GM18526 (cell line): ENCODE data around the gene FAT4.

ENCODE experiments used
- POLR2A ChIP-seq: IDR thresholded peaks from 3 replicates; pipeline ENCODE4 v1.6.1; 2011; ENCODE audit not compliant: insufficient read length; ENCODE audit errors: extremely low read depth

Gene FAT4

DNA sequence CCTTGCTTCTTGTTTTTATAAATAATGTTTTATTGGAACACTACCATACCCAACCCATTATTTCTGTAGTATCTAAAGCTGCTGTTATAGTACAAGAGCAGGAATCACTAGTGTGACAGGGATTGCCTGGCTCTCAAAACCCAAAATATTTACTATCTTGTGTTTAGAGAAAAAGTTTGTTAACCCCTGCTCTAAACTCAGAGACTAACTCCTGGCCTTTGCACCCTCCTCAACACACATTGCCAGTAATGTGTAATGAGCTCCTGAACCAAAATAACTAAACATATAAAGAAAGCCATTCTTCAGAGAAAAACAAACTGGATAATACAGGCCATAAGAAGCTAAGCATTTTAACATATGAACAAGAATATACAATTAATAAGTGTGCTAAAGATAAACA lies 8.2 kb upstream of the FAT4 start:
- no peak for TF ChIP-seq POLR2A

DNA sequence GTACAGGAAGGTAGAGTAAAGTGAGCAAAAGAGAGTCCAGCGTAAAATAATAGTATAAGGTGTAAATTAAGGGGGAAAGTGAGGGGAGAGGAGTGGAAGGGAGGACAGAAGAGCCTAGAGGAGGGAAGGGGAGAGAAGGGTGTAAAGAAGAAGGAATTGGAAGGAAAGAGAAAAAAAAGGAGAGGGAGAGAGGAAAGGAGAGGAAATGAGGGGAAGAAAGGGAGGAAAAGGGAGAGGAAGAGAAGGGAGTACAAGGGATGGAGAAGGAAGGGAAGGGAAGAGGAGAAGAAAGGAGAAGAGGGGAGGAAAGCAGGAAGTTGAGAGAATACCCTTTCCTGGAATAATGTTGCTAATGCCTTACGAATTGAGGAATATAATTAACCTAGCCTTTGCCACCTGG lies 3.3 kb upstream of the FAT4 start:
- no peak for TF ChIP-seq POLR2A

DNA sequence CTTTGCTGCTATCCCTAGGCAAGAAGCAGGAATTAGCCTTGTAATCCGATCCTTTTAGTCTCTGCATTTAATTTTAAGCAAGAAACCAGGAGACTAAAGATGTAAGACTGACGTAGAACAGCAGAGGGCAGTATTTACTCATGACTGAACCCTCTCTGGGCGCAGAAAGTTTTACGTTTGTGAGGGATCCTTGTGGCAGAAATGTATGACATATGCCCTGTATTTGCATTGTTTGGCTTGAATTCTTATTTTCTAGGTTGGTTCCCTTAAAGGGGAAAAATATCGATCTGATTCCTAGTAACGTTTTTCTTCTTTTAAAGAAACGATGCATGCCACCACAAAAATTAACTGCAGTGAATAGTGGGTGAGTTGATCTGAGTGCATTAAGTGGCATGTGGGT lies 1.3 kb upstream of the FAT4 start:
- no peak for TF ChIP-seq POLR2A

DNA sequence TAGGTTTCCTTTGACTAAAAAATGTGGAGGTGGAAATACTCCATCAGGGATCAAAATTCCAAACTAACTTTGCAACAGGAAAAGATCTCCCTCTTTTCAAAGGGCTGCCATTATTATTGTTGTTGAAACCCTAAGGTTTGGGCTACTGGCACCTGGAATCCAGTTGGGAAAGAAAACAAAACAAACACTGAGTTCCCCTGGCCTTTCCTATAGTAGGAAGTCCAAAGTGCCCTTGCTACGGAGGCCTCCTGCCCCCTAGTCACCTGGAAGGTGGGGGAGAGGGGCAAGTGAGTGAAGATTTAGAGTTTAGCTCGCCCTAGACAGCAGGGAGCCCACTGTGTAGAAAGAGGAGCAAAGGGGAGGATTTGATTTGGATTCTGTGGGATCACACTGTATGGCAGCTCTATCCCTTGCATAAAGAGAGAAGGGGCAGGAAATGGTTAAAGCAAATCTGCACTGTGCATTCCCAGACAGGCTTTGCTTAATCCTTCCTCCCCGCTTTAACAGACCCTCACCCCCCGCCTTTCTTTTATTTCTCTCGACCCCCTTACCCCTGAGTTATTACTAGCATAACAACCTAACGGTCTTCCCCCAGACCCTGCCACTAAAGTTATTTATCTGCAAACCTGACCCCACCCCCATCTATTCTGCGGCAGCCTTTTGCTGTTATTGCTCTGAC lies 627 bp upstream of the FAT4 start:
- no peak for TF ChIP-seq POLR2A

DNA sequence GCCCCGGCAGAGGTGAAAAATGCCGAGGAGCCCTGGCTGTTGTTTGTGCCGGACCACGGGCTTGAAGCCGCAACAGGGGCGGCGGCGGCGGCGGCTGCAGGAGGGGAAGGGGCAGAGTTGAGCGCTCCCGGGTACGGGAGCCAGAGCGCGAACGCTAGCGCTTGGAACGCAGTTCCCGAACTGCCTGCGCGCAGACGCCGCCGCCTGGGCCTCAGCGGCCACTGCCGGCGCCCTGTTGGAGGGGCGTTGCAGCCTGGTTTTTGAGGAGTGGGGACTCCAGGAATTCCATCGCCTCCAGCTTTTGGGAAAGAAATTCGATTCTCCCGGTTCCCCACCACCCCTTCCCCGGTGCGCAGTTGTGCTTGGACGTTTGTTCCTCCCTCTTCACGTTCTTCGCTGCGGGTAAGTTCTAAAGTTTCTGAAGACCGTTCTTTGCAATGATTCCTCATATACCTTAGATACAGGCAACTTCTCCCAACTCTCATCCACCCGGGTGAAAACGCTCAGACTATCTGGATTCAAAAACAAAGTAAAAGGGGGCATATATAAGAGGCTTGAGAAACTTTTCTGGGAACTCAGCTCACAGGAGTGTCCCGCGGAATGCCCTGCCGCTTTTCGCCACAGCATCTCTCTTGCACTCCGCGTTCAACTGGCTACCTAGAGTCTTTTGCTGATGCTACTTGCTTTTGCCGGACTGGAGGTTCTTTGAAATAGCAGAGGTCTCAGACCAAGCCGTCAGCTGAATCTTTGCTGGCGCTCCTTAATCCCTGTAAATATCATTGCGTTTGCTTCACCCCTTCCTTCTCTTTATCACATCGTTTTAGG lies 1.0 kb downstream of the FAT4 start:
- TF ChIP-seq POLR2A, result no peak

DNA sequence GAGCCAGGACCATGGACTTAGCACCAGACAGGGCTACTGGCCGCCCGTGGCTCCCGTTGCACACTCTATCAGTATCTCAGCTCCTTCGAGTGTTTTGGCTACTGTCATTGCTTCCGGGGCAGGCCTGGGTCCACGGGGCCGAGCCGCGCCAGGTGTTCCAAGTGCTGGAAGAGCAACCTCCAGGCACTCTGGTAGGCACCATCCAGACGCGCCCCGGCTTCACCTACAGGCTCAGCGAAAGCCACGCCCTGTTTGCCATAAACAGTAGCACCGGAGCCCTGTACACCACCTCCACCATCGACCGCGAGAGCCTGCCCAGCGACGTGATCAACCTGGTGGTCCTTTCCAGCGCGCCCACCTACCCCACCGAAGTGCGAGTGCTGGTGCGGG lies 1.6 kb downstream of the FAT4 start:
- no peak for TF ChIP-seq POLR2A

DNA sequence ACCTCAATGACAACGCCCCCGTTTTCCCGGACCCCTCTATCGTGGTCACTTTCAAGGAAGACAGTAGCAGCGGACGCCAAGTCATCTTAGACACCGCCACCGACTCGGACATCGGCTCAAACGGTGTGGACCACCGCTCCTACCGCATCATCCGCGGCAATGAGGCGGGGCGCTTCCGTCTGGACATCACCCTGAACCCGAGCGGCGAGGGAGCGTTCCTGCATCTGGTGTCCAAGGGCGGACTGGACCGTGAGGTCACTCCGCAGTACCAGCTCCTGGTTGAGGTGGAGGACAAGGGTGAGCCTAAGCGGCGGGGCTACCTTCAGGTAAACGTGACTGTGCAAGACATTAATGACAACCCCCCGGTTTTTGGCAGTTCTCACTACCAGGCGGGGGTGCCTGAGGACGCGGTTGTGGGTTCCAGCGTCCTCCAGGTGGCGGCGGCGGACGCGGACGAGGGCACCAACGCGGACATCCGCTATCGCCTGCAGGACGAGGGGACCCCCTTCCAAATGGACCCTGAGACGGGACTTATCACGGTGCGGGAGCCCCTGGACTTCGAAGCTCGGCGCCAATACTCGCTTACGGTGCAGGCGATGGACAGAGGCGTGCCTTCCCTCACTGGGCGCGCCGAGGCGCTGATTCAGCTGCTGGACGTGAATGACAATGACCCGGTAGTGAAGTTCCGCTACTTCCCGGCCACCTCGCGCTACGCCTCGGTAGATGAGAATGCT lies 2.2 kb downstream of the FAT4 start:
- no peak for TF ChIP-seq POLR2A

DNA sequence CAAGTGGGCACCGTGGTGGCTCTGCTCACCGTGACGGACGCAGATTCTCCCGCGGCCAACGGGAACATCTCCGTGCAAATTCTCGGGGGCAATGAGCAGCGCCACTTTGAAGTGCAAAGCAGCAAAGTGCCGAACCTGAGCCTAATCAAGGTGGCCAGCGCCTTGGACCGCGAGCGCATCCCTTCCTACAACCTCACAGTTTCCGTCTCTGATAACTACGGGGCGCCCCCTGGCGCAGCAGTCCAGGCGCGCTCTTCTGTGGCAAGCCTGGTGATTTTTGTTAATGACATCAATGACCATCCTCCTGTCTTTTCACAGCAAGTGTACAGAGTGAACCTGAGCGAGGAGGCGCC lies 2.7 kb downstream of the FAT4 start:
- TF ChIP-seq POLR2A, result no peak

DNA sequence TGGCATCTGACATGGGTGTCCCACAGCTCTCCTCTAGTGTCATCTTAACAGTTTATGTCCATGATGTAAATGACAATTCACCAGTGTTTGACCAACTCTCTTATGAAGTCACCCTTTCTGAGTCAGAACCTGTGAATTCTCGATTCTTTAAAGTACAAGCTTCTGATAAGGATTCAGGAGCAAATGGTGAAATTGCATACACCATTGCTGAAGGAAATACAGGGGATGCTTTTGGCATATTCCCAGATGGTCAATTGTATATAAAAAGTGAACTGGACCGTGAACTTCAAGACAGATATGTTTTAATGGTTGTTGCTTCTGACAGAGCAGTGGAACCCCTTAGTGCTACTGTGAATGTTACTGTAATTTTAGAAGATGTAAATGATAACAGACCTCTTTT lies 4.6 kb downstream of the FAT4 start:
- no peak for TF ChIP-seq POLR2A

DNA sequence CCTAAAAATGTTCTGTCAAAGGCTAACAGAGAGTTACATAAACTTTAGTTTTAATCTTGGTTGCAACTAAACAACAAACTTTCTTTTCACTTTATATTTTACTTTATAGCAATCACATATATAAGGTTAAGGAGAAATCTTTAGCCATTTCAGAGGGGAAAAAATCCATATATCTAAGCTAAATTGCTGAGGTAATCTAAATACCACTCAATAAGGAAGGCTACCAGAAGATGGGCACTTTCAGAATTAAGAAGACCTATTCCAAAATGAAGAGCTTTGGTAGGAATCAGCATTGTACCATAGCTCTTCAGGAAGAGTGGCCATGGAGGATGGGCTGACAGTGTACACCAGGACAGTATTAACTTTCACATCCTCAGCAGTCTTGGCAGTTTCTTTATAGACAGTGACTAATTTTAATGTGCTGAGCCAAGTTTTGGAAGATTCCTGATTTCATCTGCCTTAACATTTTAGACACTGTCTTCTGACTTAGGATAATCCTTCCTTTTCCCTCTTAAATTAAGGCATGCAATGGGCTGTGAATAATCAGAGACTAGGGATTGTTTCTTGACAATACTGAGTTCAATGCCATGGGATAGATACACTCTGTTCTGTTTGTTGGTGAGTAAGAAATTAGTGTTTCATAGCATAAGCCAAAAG lies 7.1 kb downstream of the FAT4 start:
- no peak for TF ChIP-seq POLR2A

DNA sequence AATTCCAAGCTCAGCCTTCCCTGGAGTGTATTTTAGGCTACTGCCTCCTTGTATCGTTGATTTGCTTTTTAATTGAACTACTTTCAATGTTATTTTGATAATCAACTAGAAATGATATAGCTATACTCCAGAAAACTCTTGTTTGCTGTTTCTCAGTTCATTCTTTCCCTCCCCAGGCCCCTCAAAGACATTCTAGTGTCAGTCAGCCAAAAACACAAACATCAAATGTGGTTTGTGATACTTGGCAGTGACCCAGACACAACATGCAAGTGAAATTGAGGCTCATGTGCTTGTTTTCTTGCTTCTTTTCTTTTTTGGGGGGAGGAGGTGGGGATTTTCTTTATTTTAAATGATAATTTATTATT lies 7.6 kb downstream of the FAT4 start:
- TF ChIP-seq POLR2A, result no peak

DNA sequence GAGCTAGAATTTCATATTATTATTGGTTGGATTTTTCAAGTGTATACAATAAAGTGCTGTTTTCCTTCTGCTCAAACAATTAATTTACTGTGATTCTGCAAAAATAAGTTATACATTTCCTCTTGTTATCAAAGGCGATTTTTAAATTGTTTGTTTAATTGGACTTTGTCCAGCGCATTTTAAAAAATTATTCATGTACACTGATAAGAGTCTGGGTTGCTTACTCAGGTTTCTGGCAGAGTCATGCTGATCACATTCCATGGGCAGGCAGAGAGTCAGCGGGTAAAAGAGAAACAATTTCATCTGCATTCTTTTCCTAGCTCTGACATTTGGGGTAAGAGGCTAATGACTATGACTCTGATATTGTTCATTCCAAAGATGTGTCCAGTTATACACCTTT lies 8.9 kb downstream of the FAT4 start:
- no peak for TF ChIP-seq POLR2A

DNA sequence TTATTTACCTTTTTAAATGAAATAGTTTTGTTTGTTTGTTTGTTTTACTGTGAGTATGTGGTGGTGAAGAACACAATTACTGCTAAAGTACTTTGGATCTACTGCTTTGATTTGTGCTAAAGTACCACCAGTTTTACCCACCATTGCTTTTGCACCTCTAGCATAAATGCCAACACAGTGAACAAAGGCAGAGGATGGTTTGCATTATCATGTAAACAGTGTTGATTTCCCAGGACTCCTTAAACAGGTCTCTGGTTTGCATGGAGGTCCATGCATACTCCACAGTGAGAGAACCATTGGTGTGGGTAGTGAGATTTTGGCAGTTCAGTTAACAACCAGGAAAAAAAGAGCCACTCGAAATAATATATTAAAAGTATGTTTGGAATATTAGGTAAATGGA lies 11.0 kb downstream of the FAT4 start:
- TF ChIP-seq POLR2A, result no peak

DNA sequence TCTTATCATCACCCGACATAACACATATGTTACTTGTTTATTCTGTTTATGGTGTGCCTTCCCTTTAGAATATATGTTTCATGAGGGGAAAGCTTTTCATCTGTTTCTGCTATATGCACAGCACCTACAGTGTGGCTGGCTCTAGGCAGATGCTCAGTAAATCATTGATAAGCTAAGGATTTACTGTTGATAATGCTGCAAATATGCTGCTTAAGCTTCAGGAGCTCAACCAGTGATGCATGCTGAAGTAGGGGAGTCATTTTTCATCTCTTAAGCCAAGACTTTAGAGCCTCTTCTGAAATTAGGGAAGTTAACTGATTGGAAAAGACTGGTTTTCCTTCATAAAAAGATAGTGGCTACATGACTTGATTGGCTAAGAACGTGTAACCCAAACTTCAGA lies 16.4 kb downstream of the FAT4 start:
- no peak for TF ChIP-seq POLR2A

DNA sequence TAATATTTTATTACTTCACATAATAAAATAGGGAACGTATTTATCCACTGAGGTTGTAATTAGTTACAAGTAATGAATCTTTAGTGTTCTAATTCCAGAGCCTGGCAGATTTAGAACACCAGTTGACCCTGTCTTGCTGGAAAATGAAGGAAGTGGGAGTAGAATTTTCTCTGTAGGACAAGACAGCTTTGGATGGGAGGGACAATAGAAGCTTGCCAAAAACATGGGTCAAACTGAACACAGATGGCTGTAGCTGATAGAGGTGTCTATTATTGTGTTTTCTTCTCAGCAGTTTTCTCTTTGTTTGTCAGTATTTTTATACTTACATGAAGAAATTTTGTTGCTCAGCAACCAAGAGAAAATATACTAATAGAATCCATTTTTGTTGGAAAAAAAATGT lies 20.2 kb downstream of the FAT4 start:
- no peak for TF ChIP-seq POLR2A

DNA sequence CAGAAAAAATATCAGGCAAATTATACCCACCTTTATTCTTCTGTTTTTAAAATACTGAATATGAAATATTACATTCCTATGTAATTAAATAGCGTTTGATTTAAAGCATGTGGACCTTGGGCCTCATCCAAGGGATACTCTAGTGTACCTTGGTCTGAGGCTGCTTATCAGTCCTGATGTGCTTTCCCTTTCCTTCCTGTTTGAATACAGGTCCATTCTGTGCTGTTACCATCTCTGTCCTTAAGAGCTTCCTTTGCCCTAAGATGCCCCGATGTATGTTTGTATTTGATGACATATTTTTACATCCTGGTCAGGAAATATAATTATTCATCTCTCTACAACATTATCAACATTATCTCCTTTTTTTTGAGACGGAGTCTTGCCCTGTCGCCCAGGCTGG lies 24.1 kb downstream of the FAT4 start:
- no peak for TF ChIP-seq POLR2A
